Fibroblast of peridontal ligament (primary cell): ENCODE measurements around the gene FOXD2.

Experiments used
- DNase-seq: peaks from one replicate; pipeline ENCODE4 v3.0.0-alpha.2; 2010; ENCODE audit errors: extremely low read depth

FOXD2 gene

DNA sequence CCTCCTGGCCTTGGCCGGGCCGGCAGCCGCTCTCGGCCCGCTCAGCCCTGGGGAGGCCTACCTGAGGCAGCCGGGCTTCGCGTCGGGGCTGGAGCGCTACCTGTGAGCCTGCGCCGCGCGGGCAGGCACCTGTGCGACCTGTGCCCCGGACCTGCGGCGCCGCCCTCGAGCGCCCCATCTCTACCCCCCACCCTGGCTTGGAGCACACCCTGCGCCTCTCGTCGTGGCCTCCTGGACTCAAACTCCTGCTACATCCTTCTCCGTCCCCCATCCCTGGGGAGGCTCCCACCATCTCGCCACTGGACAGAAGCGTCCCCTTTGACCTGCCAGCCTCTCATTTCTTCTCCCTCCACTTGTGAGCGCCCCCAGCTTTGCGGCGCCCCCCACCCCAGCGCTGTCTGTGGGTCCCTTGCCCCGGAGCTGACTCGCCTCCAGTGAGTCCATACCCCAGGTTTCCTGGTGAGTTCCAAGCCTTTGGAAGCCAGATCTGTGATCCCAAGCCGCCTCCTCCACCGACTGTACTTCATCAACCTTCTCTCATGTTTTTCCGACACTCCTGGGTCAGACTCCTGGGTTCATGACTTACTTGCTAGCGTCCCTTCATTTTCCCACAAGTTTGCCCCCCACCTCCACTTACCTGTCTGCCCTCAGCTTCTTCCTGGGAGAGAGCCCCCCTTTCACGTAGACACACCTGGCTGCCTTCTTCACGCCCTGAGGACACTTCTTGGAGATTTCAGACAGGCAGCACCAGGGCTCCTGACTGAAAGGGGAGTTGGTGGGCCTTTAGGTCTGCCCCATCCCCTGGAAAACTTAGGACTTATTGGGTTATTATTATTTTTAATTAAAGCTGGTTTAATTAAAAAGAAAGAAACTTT, 20.4 kb upstream of the FOXD2 start:
- DNase-seq = no peak

DNA sequence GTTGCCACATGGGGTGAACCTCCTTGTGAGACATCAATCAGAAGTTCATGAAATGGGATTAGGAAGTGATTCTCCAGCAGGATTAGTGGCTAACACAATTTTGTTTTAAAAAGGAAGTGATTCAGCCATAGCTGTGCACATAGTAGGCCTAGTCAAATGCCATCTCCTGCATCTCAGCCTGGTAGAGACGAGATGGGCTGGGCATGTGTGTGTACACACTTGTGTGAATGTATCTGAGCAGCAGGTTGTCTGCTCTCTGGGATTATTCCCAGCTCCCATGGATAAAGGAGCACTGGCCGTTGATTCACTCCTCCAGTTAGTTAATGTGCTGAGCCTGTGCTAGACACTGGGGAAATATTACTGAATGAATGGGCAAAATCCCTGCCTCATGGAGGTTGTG, 19.7 kb upstream of the FOXD2 start:
- DNase-seq = no peak

DNA sequence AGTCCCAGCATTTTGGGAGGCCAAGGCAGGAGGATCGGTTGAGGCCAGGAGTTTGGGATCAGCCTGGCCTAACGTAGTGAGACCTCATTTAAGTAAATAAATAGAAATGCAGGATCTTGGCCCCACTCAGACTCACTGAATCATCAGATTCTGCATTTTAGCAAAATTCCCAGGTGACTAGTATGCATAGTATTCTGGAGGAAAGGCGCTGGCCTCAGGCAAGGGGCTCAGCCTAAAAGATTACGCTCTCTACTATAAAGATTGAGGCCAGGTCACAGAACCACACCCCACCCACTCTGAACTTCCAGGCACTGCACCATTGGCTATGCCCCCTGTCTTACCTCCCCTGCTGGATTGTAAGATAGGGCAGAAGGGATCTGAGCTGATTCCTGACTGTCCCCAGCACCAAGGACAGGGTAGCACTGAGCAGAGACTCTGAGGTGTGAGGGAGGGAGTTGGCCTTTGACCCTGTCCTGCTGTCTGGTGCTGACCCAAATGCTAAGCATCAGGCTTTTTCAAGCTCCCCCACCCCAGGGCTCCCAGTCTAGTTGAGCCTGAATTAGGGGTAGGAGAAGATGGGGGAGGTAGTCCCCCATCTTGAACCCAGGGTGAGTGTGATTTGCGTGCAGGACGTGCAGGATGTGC, 19.0 kb upstream of the FOXD2 start:
- no peak for DNase-seq

DNA sequence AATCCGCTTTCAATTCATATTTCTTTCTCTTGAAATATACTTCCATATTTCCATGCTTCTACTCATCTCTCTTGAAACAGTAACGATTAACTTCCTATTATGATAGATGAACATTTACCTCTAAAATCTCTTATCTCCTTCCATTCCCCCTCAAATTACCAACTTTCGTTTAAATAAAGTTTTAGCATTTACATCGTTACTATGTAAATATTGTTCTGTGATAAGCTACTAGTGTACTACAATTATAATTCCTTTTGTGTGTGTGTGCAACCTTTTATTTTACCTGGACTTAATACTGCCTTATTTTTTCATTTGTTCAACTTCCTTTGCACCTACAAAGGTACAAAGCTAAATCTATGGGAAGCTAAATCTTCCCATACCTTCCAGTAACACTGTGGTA, 17.3 kb upstream of the FOXD2 start:
- no peak for DNase-seq

DNA sequence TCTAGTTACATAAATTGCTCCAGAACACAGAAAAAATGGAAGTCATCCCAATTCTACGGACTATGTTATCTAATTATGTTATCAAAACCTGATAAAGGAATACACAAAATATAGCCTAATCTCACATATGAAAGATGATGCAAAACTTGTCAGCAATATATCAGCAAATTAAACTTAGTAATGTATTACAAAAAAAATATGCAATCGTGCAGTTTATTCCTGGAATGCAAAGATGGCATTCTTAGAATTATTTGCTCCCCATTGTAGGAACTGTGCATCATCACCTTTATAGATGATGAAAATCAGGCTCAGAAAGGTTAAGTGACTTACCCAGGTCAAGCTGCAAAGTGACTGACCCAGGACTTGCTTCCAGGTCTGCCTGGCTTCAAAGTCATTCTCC, 14.0 kb upstream of the FOXD2 start:
- no peak for DNase-seq

DNA sequence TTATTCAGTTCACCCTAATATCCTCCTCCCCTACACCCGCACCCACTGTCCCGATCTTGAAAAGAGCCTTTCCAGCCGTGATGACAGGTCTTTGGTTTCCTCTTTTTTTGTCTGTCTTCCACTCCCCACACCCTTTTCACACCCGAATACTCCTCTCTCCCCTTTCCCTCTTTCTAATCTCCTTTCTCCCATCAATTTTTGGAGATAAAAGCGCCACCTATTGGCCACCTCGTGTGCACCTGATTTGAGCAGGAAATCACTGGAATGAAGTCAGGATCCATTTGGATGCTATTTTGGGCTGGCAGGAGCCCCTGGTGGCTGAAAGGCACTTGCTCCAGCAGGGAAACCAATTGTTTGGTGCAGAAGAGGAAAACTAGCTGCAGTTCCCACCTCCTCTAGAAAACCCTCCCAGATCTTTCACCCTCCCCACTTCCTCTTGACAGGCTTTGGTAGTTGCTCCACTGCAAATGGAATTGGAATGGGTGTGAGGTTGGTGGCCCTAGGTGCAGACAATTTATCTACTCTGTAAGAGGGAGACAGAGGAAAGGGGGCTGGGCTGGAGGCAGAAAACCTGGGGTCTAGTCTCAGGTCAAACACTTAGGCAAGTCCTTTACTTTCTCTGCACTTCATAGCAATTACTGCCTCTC, 13.4 kb upstream of the FOXD2 start:
- peak; percentile 75 for DNase-seq

DNA sequence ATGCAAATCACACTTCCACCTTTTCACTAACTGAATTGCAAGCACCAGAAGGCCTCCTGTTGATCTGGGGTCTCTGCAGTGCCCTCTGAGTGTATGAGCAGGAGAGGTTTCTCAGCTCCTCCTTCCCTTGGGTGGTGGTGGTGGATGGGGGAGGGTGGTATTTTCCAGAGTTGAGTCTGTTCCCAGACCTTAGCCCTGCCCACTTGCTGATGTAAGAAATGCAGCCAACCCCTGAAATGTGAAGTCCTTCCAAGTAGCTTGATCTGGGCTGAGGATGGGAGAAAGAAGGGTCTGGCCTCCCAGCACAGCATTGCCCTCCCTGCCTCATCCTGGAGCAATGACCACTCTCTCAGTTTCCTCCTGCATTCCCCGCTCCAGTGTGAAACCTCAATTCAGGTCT, 6.3 kb upstream of the FOXD2 start:
- peak; percentile 90 for DNase-seq

DNA sequence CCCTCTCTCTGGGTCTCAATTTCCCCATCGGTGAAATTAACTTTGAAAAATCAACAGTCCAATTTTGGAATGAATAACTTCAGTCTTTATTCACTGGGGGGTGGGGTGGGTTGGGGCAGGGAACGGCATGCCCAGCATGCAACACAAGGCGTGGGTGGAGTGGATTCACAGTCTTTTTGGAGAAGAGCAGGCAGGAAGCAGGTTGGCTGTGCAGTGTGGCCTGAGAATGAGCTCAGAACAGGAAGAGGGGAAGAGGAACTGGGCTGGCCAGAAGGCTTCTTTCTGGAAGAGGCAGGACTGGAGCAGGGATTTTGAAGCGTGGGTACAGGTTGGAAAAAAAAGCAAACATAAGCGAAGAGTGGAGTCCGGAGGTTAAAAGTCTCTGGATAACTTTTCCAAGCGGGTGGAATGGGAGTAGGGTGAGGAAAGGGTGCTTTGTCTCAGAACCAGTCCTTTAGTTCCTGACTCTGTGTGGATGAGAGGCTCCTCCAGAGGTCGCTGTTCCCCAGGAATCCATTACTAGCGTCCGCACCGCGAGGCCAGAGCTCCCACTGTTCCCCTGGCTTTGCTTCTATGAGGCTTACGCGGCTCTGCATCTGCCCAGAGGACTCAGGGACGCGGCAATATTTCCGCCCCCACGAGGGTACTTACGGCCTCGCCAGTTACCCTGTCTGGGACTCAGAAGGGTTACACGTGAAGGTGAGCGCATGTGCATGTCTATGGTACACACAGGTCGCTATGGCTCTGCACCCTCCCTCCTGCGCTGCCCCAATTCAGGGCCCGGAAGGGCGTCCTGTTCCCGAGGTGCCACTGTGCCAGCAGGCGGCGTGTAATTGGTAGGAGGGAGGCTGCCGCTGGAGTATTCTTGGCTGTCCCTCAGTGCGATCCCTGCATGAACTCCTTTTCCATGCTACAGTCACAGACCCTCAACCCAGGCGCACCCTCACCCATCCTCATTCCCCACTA, 5.5 kb upstream of the FOXD2 start:
- peak; percentile 92 for DNase-seq

DNA sequence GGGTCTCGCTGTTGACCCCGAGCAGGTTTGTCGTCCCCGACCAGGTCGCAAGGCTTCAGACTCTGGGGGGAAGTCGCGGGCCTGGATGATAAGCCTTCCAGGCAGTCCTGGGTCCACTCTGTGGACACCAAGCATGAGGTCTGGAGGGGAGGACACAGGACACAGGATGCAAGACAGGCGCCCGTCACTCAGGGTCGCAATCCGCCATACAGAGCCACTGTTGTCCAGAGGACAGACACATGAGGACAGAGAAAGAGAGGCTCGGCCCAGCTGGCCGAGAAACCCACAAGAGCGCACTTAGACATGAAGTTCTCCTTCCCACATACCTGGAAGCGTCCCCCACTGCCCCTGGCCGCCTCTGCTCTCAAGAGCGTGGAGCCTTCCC, 4.8 kb upstream of the FOXD2 start:
- peak; percentile 21 for DNase-seq

DNA sequence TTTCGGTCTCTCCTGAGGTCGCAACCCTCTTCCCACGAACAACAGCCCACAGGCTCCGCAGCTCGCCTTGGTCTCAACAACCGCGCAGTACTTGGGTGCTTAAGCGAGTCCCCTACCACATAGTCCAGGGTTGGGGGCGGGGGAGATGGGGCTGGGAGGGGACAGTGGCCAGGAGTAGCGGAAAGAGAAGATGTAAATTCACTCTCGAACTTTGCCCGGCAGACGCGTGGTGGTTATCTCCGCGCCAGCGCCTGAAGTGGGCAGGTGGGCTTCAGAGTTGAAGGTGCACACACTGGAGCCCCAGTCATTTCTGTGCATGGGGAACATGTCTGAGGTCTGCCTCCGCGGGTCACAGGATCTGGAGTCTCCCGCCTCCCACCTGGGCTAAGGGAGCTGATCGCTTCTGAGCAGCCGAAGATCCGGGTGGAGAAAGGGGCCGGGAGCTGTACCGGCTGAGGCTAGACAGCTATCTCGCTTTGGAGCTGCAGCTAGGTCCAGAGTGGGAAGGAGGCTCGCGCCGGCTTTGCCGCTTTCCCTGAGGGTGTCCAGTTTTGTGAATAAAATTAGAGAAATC, 4.3 kb upstream of the FOXD2 start:
- DNase-seq = no peak

DNA sequence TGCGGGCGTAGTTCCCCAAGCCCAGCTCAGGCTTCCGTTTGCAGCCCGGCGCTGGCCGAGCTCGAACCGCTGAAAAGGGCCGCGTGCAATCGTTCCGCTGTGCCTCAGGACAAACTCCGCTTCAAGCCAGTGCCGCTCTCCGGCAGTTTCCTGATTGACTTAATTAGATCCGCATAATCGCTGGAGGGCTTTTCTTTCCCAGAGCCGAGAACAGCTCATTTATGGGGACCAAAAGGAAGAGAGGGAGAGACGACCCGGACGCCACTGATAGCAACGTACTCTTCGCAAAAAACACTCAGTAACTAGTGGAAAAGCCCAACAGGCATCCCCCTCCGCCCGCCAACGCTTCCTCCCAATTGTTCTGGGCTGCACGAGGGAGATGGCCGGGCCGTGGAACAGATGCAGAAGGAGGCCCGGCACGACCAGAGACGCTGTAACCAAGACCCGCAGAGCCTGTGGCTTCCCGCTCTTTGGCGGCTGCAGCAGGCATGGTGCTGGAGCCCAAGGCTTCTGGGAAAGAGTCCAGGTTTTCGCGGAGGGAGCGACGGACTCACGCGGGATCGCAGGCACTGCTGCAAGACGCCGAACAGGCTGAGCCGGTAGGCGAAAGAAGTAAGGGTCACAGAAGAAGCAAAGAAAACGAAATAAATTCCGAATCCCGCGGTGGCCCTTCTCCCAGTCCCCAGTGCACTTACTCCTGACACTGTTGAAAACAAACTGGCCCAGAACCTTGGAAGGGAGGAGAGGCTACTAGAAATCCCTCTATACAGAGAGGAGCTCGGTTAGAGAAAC, 3.6 kb upstream of the FOXD2 start:
- DNase-seq = peak; percentile 86

DNA sequence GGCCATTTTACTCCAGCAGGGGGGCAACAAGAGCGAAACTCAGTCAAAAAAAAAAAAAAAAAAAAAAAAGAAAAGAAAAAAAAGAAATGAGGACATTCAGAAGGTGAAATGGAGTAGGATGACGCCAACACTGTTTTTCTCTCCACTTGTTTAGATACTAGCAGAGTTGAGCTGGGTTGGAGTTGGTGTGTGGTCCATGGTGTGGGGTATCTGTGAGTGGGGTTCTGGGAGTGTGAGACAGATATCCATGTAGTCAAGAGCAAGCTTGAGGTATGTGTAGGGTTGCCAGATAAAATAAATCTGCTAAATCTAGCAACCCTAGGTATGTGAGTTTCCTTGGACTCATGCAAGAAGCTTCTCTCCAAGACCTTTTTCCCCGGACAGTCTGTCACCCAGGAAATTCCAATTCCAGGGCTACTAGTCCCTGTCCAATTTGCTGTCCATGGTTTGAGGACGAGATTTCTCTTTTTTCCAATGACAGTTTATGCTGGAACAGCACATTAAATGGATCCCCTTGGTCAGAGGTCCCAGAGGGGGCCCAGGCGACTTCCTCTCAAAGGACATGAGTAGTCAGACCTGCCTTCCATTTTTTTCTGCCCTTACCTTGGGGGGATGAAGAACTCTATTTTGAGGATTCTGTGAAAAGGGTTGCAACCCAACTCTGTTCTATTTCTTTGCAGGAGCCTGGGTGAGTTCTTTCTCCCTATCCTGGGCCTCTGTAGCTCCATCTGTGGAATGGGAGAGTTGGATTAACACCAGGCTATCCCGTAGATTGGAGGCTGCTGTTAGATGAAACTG, 2.1 kb upstream of the FOXD2 start:
- DNase-seq = peak; percentile 35

DNA sequence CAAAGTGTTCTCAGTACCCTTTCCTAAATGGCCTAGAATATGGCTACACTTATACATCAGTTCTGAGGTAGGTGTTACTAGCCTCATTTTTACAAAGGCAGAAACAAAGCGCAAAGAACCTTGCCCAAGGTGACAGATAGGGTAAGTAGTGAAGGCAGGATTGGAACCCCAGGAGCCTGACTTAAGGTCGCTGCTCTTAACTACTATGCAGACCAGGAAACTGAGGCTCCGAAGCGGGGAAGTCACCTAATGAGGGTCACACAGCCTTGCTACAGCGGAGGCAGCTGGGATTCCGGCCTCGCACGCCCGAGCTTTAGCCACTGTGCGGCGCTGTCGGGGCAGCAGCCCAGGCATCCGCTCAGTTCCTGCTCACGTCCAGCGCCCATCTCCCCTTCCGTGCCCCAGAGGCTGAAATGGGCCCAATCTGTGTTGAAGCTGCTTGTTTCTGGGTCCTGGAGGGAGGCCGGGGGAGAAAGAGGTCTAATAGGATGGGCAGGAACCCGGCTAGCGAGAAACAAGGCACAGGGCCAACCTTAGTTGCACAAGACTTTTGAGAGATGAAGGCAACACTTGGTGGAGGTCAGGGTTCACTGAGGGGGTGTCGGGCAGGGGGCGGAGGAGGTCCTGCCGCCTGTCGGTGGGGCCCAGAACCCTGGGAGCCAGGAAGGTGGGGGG, 1.4 kb upstream of the FOXD2 start:
- peak; percentile 74 for DNase-seq

DNA sequence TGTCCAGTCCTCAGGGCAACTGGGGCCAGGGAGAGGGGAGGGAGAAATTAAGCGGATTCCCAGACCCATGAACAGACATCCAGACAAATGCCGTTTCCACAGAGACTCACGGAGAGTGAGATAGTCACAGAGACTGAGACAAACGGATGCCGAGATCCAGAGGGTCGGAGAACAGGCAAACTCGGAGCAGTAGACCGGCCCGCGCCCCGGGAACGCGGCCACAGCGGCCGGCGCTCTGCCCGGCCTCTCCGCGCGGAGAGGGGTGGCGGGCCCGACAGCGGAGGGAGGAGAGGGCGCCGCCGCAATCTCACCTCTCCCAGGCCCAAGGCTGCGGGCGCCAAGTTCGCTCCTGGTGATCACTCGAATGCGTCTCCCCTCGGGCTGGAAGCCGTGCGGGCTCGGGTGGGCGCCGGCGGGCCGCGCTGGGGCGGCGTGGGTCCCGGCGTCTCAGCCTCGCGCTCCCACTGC, 831 bp upstream of the FOXD2 start:
- peak; percentile 47 for DNase-seq

DNA sequence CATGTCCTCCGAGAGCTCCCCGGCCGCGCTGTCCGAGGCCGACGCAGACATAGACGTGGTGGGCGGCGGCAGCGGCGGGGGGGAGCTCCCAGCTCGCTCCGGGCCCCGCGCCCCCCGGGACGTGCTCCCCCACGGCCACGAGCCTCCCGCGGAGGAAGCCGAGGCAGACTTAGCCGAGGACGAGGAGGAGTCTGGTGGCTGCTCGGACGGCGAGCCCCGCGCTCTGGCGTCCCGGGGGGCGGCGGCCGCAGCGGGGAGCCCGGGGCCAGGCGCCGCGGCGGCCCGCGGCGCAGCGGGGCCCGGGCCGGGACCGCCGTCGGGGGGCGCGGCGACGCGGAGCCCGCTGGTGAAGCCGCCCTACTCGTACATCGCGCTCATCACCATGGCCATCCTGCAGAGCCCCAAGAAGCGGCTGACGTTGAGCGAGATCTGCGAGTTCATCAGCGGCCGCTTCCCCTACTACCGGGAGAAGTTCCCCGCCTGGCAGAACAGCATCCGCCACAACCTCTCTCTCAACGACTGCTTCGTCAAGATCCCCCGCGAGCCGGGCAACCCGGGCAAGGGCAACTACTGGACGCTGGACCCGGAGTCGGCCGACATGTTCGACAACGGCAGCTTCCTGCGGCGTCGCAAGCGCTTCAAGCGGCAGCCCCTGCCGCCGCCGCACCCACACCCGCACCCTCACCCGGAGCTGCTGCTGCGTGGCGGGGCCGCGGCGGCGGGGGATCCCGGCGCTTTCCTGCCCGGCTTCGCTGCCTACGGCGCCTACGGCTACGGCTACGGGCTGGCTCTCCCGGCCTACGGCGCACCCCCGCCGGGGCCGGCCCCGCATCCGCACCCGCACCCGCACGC, 547 bp downstream of the FOXD2 start:
- DNase-seq = peak; percentile 17

DNA sequence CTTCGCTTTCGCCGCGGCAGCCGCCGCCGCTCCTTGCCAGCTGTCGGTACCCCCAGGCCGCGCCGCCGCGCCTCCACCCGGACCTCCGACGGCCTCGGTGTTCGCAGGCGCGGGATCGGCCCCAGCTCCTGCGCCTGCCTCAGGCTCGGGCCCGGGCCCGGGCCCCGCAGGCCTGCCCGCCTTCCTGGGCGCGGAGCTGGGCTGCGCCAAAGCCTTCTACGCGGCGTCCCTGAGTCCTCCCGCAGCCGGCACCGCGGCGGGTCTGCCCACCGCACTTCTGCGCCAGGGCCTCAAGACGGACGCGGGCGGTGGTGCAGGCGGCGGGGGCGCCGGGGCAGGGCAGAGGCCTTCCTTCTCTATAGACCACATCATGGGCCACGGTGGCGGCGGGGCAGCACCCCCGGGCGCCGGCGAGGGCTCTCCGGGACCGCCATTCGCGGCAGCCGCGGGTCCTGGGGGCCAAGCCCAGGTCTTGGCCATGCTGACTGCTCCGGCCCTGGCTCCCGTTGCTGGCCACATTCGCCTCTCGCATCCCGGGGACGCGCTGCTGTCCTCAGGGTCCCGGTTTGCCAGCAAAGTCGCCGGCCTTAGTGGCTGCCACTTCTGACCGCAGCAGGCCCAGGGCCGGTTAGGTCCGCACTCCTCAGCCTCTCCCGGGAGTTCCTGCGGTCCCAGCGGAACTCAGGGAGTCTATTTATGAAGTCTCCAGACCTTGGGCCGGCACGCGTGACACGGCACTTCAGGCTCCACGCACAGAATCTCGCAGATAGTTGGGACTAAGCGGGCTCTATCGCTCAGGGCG, 1.4 kb downstream of the FOXD2 start:
- DNase-seq = peak; percentile 12
